Measurements from ENCODE around the gene PCGF6. TPM values are rescaled to one million over a fixed set of nuclear protein-coding genes. Genes with fewer than 3 reads are reported as not detected.

The PCGF6 gene
- total and polyA plus RNA-seq, 2 experiments from 2014 or later, result 7.7 to 9.0 TPM

GRCh38 chr10:103256613-103257012 is 94.3 kb downstream of the PCGF6 start:
- 96% methylated on average over 1 of the region's 1 CpG for WGBS (ENCODE audit: low lambda C conversion rate, missing lambda C conversion rate)
- DNase-seq (ENCODE audit: low spot score), result no peak
- no peaks in the 10 kb centered on the region for H3K9me3 ChIP-seq (ENCODE audit: low read depth)
- H3K9me2 ChIP-seq (replicated peaks; ENCODE audit: insufficient read depth), result no peaks in the 10 kb centered on the region
- no peak overlapping the region for H3K4me3 ChIP-seq
- TF ChIP-seq CTCF (IDR thresholded peaks at IDR 0.05; ENCODE audit: poor library complexity), result no peak
- no peak for TF ChIP-seq EZH2 (IDR thresholded peaks at IDR 0.05; ENCODE audit: borderline replicate concordance)
- no peak for TF ChIP-seq EZH2phosphoT487 (IDR thresholded peaks at IDR 0.05; ENCODE audit: low read depth, severe bottlenecking, unreplicated experiment)
- H3K4me2 ChIP-seq, result no peak overlapping the region
- no peaks in the 10 kb centered on the region for H3K36me3 ChIP-seq (replicated peaks; ENCODE audit: insufficient read depth, low read depth)
- H3K27me3 ChIP-seq, result no peaks in the 10 kb centered on the region
- H3K79me2 ChIP-seq, result no peaks in the 10 kb centered on the region
- H3K4me1 ChIP-seq (ENCODE audit: insufficient read depth), result no peaks in the 10 kb centered on the region
- no peaks in the 10 kb centered on the region for H4K20me1 ChIP-seq (ENCODE audit: insufficient read depth, poor library complexity, severe bottlenecking)
- no peak overlapping the region for H2AFZ ChIP-seq
- H3K27ac ChIP-seq, result no peak overlapping the region

- Histone ChIP-seq H3K27me3 (no peaks in the 10 kb centered on the region), H3K9me3 (ENCODE audit: low read depth) (no peaks in the 10 kb centered on the region), H3K4me3 (no peak overlapping the region), H3K27ac (no peak overlapping the region), H3K9me2 (replicated peaks; ENCODE audit: insufficient read depth) (no peaks in the 10 kb centered on the region), H3K36me3 (replicated peaks; ENCODE audit: insufficient read depth, low read depth) (no peaks in the 10 kb centered on the region), H3K4me1 (ENCODE audit: insufficient read depth) (no peaks in the 10 kb centered on the region), H4K20me1 (ENCODE audit: insufficient read depth, poor library complexity, severe bottlenecking) (no peaks in the 10 kb centered on the region), H3K79me2 (no peaks in the 10 kb centered on the region), H3K4me2 (no peak overlapping the region), H2AFZ (no peak overlapping the region)
- 67% methylated on average over 4 of the region's 4 CpGs for WGBS (ENCODE audit: low lambda C conversion rate, missing lambda C conversion rate)
- no peak for TF ChIP-seq EZH2 (IDR thresholded peaks at IDR 0.05; ENCODE audit: borderline replicate concordance)
- no peak for TF ChIP-seq EZH2phosphoT487 (IDR thresholded peaks at IDR 0.05; ENCODE audit: low read depth, severe bottlenecking, unreplicated experiment)
- TF ChIP-seq CTCF (IDR thresholded peaks at IDR 0.05; ENCODE audit: poor library complexity), result no peak
- no peak for DNase-seq (ENCODE audit: low spot score)
Observed at GRCh38 chr10:103254538-103255325, 96.2 kb downstream of the PCGF6 start.

GRCh38 chr10:103254113-103254512 is 96.8 kb downstream of the PCGF6 start:
- TF ChIP-seq CTCF (IDR thresholded peaks at IDR 0.05; ENCODE audit: poor library complexity) (no peak), EZH2 (IDR thresholded peaks at IDR 0.05; ENCODE audit: borderline replicate concordance) (no peak), EZH2phosphoT487 (IDR thresholded peaks at IDR 0.05; ENCODE audit: low read depth, severe bottlenecking, unreplicated experiment) (no peak)
- 91% methylated on average over 3 of the region's 3 CpGs for WGBS (ENCODE audit: low lambda C conversion rate, missing lambda C conversion rate)

More at GRCh38 chr10:103254113-103254512, 96.8 kb downstream of the PCGF6 start:
- H4K20me1 ChIP-seq (ENCODE audit: insufficient read depth, poor library complexity, severe bottlenecking), result no peaks in the 10 kb centered on the region
- H3K27me3 ChIP-seq, result no peaks in the 10 kb centered on the region
- no peak overlapping the region for H3K4me2 ChIP-seq
- no peak overlapping the region for H2AFZ ChIP-seq
- no peak overlapping the region for H3K4me3 ChIP-seq
- H3K9me2 ChIP-seq (replicated peaks; ENCODE audit: insufficient read depth), result no peaks in the 10 kb centered on the region
- H3K9me3 ChIP-seq (ENCODE audit: low read depth), result no peaks in the 10 kb centered on the region
- no peaks in the 10 kb centered on the region for H3K36me3 ChIP-seq (replicated peaks; ENCODE audit: insufficient read depth, low read depth)
- no peak for DNase-seq (ENCODE audit: low spot score)
- no peak overlapping the region for H3K27ac ChIP-seq
- no peaks in the 10 kb centered on the region for H3K79me2 ChIP-seq
- no peaks in the 10 kb centered on the region for H3K4me1 ChIP-seq (ENCODE audit: insufficient read depth)

MicroRNA genes within 50 kb of the gene (microRNA counts, 767-probe panel; counts per million panel counts)
- not detected for microRNA hsa-miR-1307-3p

Small RNAs within 50 kb of the gene (microRNA-seq; reads per million reads assigned to microRNA genes)
- 6,160 reads per million, percentile 92 among the genes with 10 or more reads in this experiment for gene MIR1307

Small RNAs within 50 kb of the gene (small RNA-seq; reads per million reads assigned to genes)
- gene RNU11-3P, result not detected

Other genes starting within 250 kb of the PCGF6 start
- 50.7 and 58.7 TPM in 2 replicates for gene NT5C2, start 157.9 kb downstream of the PCGF6 start, total RNA-seq
- gene NT5C2, start 157.9 kb downstream of the PCGF6 start, polyA plus RNA-seq, result 49.2 and 52.0 TPM in 2 replicates
- gene RPEL1, start 105.3 kb downstream of the PCGF6 start, total RNA-seq, result 0.10 TPM in 1 of 2 replicates, not detected in the other
- not detected in 2 replicates for gene RPEL1, start 105.3 kb downstream of the PCGF6 start, polyA plus RNA-seq
- 0.16 and 0.93 TPM in 2 replicates for gene INA, start 74.0 kb downstream of the PCGF6 start, total RNA-seq
- 0.71 TPM in 1 of 2 replicates, not detected in the other for gene INA, start 74.0 kb downstream of the PCGF6 start, polyA plus RNA-seq
- gene TAF5, start 16.8 kb upstream of the PCGF6 start, total RNA-seq, result 6.6 and 6.9 TPM in 2 replicates
- gene TAF5, start 16.8 kb upstream of the PCGF6 start, polyA plus RNA-seq, result 5.3 and 5.4 TPM in 2 replicates
- gene ATP5MK, start 45.3 kb upstream of the PCGF6 start, total RNA-seq, result 408 and 516 TPM in 2 replicates
- gene ATP5MK, start 45.3 kb upstream of the PCGF6 start, polyA plus RNA-seq, result 617 and 647 TPM in 2 replicates
- 15.5 and 17.3 TPM in 2 replicates for gene PDCD11, start 45.5 kb upstream of the PCGF6 start, total RNA-seq
- gene PDCD11, start 45.5 kb upstream of the PCGF6 start, polyA plus RNA-seq, result 9.9 and 14.8 TPM in 2 replicates
- 2.1 and 3.2 TPM in 2 replicates for gene CALHM2, start 101.2 kb upstream of the PCGF6 start, total RNA-seq
- 5.5 and 7.9 TPM in 2 replicates for gene CALHM2, start 101.2 kb upstream of the PCGF6 start, polyA plus RNA-seq
- gene CALHM1, start 107.8 kb upstream of the PCGF6 start, total RNA-seq, result not detected in 2 replicates
- gene CALHM1, start 107.8 kb upstream of the PCGF6 start, polyA plus RNA-seq, result 0.11 TPM in 1 of 2 replicates, not detected in the other
- not detected in 2 replicates for gene CALHM3, start 128.1 kb upstream of the PCGF6 start, total RNA-seq
- not detected in 2 replicates for gene CALHM3, start 128.1 kb upstream of the PCGF6 start, polyA plus RNA-seq
- 3.6 and 4.6 TPM in 2 replicates for gene NEURL1, start 142.6 kb upstream of the PCGF6 start, total RNA-seq
- gene NEURL1, start 142.6 kb upstream of the PCGF6 start, polyA plus RNA-seq, result 2.3 and 4.2 TPM in 2 replicates